A673 (cell line): ENCODE data around the gene GPX3.

Experiments used
- CTCF ChIP-seq: fragments of 300-800, 200-600 bp; sonication (generic); conservative IDR thresholded peaks from 2 replicates; pipeline ENCODE4 v1.5.1; 2017; ENCODE audit warnings: low read depth, mild to moderate bottlenecking, antibody characterized with exemption, low read length, moderate library complexity, mixed read lengths
- EZH2 ChIP-seq: fragments of 200-600 bp; sonication (generic); IDR thresholded peaks from 2 replicates; pipeline ENCODE4 v1.6.1; 2017; ENCODE audit warnings: borderline replicate concordance, low read depth, mild to moderate bottlenecking, mixed read lengths, antibody characterized with exemption, low read length; ENCODE audit not compliant: poor library complexity, severe bottlenecking

GRCh38 chr5:151075698-151076331, 55.4 kb downstream of the GPX3 start:
- no peak for TF ChIP-seq EZH2
- TF ChIP-seq CTCF = no peak
